Endothelial cell (in vitro differentiated cells): ENCODE data around the gene TVP23A. TPM values are rescaled to one million over a fixed set of nuclear protein-coding genes. Genes with fewer than 3 reads are reported as not detected.

Source experiments
- DNase-seq: peaks from one replicate; pipeline ENCODE4 v3.0.0; 2021; ENCODE audit warnings: low spot score
- H3K27ac Mint-ChIP-seq: one replicate; pipeline ENCODE4 v1.8.0; 2021; ENCODE audit warnings: mixed read lengths, inconsistent platforms; ENCODE audit not compliant: unreplicated experiment
- H3K27me3 Mint-ChIP-seq: one replicate; pipeline ENCODE4 v1.8.0; 2021; ENCODE audit warnings: mild to moderate bottlenecking, moderate library complexity, mixed read lengths, inconsistent platforms; ENCODE audit not compliant: unreplicated experiment
- H3K36me3 Mint-ChIP-seq: one replicate; pipeline ENCODE4 v1.8.0; 2021; ENCODE audit warnings: mild to moderate bottlenecking, low read depth, mixed read lengths, inconsistent platforms; ENCODE audit not compliant: unreplicated experiment
- H3K4me1 Mint-ChIP-seq: one replicate; pipeline ENCODE4 v1.8.0; 2021; ENCODE audit warnings: mild to moderate bottlenecking, mixed read lengths, inconsistent platforms; ENCODE audit not compliant: unreplicated experiment
- H3K4me3 Mint-ChIP-seq: one replicate; pipeline ENCODE4 v1.8.0; 2021; ENCODE audit warnings: mild to moderate bottlenecking, mixed read lengths, inconsistent platforms; ENCODE audit not compliant: unreplicated experiment
- H3K9me3 Mint-ChIP-seq: one replicate; pipeline ENCODE4 v1.8.0; 2021; ENCODE audit warnings: mixed read lengths, inconsistent platforms; ENCODE audit not compliant: unreplicated experiment
- CTCF ChIP-seq: fragments of 200-600 bp; sonication (generic); IDR thresholded peaks from one replicate; pipeline ENCODE4 v1.5.0; 2021; ENCODE audit warnings: antibody characterized with exemption; ENCODE audit not compliant: unreplicated experiment
- total RNA-seq: library from RNA; stranded (reverse); fragmentation: NEBNext Ultra II Directional; extraction: Animal tissue kit (Norgen Biotek cat#: 25700); gene quantifications from one replicate; pipeline ENCODE4 v1.2.1, GENCODE V29; 2021; ENCODE audit not compliant: unreplicated experiment

TVP23A gene
- total RNA-seq, 1 donor from 2014 or later: 7.8 TPM

DNA sequence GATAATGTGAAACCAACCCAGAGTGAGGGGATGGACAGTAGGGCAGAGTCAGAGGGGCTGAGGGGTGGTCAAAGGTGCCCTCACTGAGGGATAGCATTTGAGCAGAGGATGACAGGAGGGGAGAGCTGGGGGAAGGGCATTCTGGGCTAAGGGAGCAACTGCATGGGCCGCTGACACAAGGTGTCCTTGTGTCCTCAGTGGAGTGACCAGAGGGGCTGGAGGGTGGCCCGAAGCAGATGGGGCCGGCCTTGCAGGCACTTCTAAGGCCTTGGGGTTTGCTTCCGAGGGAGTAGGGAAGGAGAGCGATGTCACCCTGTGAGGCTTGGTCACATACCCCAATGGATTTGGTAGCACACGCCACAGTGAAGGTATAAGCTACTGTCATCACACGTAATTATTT is 64.9 kb downstream of the TVP23A start:
- Mint-ChIP-seq H3K27ac (no peak overlapping the region), H3K4me3 (no peak overlapping the region), H3K4me1 (no peaks in the 10 kb centered on the region), H3K36me3 (peaks cover 22% of the 10 kb centered on the region), H3K27me3 (peaks cover 2% of the 10 kb centered on the region), H3K9me3 (no peaks in the 10 kb centered on the region)
- DNase-seq: no peak
- no peak for TF ChIP-seq CTCF

GRCh38 chr16:10752843-10753523 is 65.6 kb downstream of the TVP23A start:
- Mint-ChIP-seq H3K4me3 (no peak overlapping the region), H3K36me3 (peaks cover 22% of the 10 kb centered on the region), H3K9me3 (no peaks in the 10 kb centered on the region), H3K27me3 (peaks cover 2% of the 10 kb centered on the region), H3K4me1 (no peaks in the 10 kb centered on the region), H3K27ac (no peak overlapping the region)
- TF ChIP-seq CTCF: no peak
- DNase-seq: no peak

DNA sequence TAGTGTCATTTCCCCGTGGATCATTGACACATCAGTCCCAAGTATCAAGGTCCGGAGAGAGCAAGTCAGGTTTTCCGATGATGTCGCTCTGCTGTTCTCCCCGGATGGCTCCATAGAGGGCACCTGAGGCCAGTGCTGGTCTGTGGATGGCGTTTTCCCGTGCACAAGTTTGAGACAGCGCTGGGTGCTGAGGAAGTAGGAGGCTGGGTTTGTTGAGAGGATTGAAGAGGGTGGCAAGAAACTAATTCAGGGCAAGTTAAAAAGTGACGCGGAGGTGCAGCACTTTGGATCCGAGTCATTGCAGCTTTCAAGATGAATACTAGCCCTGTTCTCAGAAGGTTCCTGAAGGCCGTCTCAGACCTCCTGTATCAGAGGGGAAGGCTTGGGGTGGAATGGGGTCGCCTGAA is 67.3 kb downstream of the TVP23A start:
- Mint-ChIP-seq H3K27ac (no peak overlapping the region), H3K4me3 (no peak overlapping the region), H3K9me3 (no peaks in the 10 kb centered on the region), H3K4me1 (no peaks in the 10 kb centered on the region), H3K36me3 (peaks cover 14% of the 10 kb centered on the region), H3K27me3 (peaks cover 2% of the 10 kb centered on the region)
- TF ChIP-seq CTCF: no peak
- no peak for DNase-seq

- no peaks in the 10 kb centered on the region for H3K4me1 Mint-ChIP-seq
- no peak overlapping the region for H3K27ac Mint-ChIP-seq
- peaks cover 13% of the 10 kb centered on the region for H3K36me3 Mint-ChIP-seq
- H3K4me3 Mint-ChIP-seq: no peak overlapping the region
- no peak for DNase-seq
- no peaks in the 10 kb centered on the region for H3K9me3 Mint-ChIP-seq
- no peak for TF ChIP-seq CTCF
- H3K27me3 Mint-ChIP-seq: peaks cover 2% of the 10 kb centered on the region
These were observed 67.8 kb downstream of the TVP23A start for GRCh38 chr16:10750793-10751192.

GRCh38 chr16:10745841-10746240 is 72.8 kb downstream of the TVP23A start:
- TF ChIP-seq CTCF: no peak
- H3K36me3 Mint-ChIP-seq: no peaks in the 10 kb centered on the region
- H3K4me3 Mint-ChIP-seq: no peak overlapping the region

More at GRCh38 chr16:10745841-10746240, 72.8 kb downstream of the TVP23A start:
- no peak overlapping the region for H3K27ac Mint-ChIP-seq
- H3K27me3 Mint-ChIP-seq: peaks cover 4% of the 10 kb centered on the region
- DNase-seq: no peak
- peaks cover 13% of the 10 kb centered on the region for H3K4me1 Mint-ChIP-seq
- no peaks in the 10 kb centered on the region for H3K9me3 Mint-ChIP-seq
